Fibroblast of mammary gland (primary cell): Measurements from ENCODE around the gene OR52E8.

Experiments used
- DNase-seq: peaks from one replicate; pipeline ENCODE4 v3.0.0-alpha.2; 2010; ENCODE audit warnings: low read depth
- H3K4me3 ChIP-seq: 2 replicates; pipeline ENCODE4 v1.5.1; 2011; ENCODE audit warnings: low read depth, mild to moderate bottlenecking, low read length, moderate library complexity; ENCODE audit not compliant: control insufficient read depth
- TF ChIP-seq, protein P1 (sequence below): conservative IDR thresholded peaks from 2 replicates; pipeline ENCODE4 v1.5.1; 2011; ENCODE audit warnings: low read depth, low read length, inconsistent platforms; ENCODE audit not compliant: control insufficient read depth, insufficient read depth

The OR52E8 gene

DNA sequence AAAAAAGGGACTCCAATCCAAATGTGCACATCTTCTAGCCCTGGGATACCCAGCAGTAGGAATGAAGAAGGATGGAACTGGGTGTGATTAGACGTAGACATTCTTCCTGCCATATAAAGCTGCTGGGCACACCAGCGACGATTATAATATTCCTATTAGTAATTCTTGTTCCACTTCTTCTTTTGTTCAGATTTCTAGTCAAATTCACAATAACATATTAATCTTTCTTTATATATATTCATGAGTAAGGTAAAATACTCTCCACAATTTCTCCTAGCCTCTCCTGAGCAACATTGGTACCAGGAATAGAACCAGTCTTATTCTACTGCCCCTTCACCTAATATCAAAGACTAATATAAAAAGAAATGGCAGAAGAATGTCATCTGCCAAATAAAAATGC, at the start of gene OR52E8:
OR52E8 (minus strand) TSS at position 101 of the 400 bp plus-strand sequence; CDS start at position 101, 0 bp downstream.
- no peak within 1 kb of the TSS for H3K4me3 ChIP-seq
- no peak for DNase-seq
- TF ChIP-seq, protein P1, sequence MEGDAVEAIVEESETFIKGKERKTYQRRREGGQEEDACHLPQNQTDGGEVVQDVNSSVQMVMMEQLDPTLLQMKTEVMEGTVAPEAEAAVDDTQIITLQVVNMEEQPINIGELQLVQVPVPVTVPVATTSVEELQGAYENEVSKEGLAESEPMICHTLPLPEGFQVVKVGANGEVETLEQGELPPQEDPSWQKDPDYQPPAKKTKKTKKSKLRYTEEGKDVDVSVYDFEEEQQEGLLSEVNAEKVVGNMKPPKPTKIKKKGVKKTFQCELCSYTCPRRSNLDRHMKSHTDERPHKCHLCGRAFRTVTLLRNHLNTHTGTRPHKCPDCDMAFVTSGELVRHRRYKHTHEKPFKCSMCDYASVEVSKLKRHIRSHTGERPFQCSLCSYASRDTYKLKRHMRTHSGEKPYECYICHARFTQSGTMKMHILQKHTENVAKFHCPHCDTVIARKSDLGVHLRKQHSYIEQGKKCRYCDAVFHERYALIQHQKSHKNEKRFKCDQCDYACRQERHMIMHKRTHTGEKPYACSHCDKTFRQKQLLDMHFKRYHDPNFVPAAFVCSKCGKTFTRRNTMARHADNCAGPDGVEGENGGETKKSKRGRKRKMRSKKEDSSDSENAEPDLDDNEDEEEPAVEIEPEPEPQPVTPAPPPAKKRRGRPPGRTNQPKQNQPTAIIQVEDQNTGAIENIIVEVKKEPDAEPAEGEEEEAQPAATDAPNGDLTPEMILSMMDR = no peak

DNA sequence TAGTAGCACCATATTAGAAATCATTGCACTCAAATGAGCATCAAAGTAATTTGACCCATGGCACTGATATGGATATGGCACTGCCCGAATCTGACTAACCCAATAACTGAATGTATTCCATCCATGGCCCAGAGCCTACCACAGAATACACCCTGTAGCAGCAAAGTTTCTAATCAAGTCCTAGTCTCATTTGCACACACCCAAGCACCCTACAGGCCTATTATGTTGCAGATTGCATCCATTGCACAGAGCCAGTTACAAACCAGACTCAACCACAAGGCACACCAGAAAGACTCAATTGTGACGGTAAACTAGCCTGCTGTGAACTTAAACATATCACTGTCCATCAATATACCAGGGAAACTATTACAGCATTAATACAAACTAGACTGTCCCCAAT, 42.0 kb upstream of the OR52E8 start:
- TF ChIP-seq, protein P1 = no peak
- no peak overlapping the region for H3K4me3 ChIP-seq
- no peak for DNase-seq

DNA sequence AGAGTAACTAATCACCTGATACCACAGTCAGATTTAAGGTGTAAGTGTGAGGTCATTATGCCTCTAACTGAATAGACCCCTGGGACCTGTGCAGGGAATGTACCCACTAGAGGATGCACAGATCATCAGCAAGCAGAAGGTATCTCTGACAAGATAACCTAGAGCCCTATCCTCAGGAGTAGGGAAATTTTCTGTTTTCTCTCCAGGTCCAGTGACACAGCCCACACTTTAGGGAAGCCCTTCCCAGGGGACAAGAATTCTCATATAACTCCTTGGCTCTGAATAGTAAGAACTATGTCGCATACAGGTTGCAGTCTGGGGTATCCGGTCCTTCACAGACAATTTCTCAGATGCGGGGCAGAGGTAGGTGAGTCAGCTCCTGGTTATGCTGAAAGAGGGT, 35.4 kb upstream of the OR52E8 start, which contains the start of gene OR52E5:
OR52E5 (plus strand) TSS at position 301 of the 400 bp plus-strand sequence. CDS start 7,569 bp downstream, outside the sequence.
- H3K4me3 ChIP-seq = no peak within 1 kb of the TSS
- TF ChIP-seq, protein P1 = no peak
- DNase-seq = no peak

DNA sequence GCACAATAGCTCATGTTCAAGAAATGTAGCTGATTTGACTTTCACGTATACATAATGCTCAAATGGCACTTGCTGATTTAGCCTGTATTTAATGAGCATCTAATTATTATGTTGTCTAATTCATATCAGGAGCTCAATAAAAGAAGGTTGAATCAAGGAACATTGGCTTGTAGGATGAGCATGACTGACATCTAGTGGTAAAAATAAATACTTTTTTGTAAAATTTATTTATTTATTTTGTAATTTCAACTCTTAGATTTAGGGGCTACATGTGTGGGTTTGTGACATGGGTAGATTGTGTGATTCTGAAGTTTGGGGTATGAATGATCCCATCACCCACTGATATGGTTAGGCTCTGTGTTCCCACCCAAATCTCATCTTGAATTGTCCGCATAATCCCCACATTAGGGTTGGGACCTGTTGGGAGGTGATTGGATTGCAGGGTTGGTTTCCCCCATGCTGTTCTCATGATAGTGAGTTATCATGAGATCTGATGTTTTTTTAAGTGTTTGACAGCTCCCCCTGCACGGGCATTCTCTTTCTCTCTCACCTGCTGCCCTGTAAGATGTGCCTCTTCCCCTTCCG, 33.8 kb upstream of the OR52E8 start:
- peak; percentile 15 for DNase-seq
- TF ChIP-seq, protein P1 = peak; percentile 29
- H3K4me3 ChIP-seq = no peak overlapping the region

DNA sequence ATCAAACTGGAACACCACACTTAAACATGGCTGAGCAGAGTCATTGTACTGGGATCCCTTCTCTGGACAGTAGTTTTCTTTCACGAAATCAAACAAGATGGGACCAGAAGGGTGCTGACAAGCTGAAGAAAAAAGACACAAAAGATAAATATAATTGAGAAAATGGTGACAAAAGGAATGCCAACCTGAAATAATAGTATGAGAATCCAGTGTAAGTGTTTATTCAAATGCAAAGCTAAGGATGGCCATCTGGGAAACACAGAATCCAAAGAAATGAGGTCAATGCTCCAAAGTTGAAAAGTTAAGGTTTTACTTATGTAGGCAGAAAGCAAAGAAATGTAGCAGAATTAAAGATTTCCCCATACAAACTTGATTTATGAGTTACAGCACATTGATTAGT, 30.2 kb upstream of the OR52E8 start:
- TF ChIP-seq, protein P1 = no peak
- DNase-seq = no peak
- H3K4me3 ChIP-seq = no peak overlapping the region

DNA sequence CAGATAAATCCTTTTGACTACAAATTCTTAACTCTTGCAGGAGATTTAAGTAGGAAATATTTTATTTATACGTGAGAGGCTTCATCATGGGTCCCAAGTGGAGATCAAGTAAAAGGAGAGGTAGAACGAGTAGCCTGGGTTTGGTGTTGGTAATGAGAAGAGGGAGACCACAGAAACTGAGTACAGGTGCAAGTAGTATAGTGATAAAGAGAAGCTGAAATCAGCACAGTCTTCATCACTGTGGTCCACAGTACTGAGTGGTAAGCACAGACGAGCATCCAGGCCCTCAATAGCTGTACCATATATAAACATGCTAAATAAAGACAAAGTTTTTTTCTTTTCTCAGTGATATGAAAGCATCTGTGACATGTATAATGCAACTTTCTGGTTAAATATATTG, 29.7 kb upstream of the OR52E8 start:
- no peak for DNase-seq
- TF ChIP-seq, protein P1 = no peak
- no peak overlapping the region for H3K4me3 ChIP-seq

DNA sequence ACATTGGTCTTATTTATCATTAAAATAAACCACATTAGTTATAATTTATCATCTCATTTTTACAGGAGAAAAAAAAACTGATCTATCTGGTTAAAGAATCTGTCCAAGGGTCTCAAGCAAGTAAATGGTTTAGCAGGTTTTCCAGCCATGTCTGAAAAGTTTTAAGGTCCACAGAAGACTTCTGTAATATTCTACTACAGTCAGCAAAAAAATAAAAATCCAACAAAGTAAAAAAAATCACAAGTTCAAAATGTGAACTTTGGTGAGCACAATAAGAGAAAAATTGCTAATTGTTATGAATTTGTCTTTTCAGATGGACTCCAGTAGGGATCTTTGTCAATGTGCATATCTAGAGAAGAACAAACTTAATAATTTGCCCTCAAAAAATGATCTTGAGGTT, 24.3 kb upstream of the OR52E8 start:
- no peak for DNase-seq
- no peak overlapping the region for H3K4me3 ChIP-seq
- TF ChIP-seq, protein P1 = no peak
